Right renal cortex interstitium (tissue), 3 donors: ENCODE results near the gene ITPK1. TPM values are rescaled to one million over a fixed set of nuclear protein-coding genes. Genes with fewer than 3 reads are reported as not detected.

Experiments
- DNase-seq, 3 donors: peaks; one replicate each; pipeline ENCODE4 v3.0.0-alpha.2; 2013; ENCODE audit warnings: low read depth in 3 of 3, low spot score in 2 of 3
- polyA plus RNA-seq, 3 donors: library from polyadenylated mRNA; unstranded; fragments of 120-200 nt; gene quantifications; one replicate each; pipeline ENCODE4 v1.2.1, GENCODE V29; 2013; ENCODE audit not compliant: insufficient read length in 3 of 3

The ITPK1 gene
- polyA plus RNA-seq, 3 donors: 28.5 to 33.7 (median 29.7) TPM

GRCh38 chr14:93014058-93015023 lies 101.4 kb downstream of the ITPK1 start:
- no peak for DNase-seq

GRCh38 chr14:93012951-93013719 lies 102.6 kb downstream of the ITPK1 start:
- no peak for DNase-seq

- no peak for DNase-seq
Measured at GRCh38 chr14:93012506-93012905, 103.2 kb downstream of the ITPK1 start.

GRCh38 chr14:93011650-93012325 lies 103.9 kb downstream of the ITPK1 start:
- DNase-seq: no peak

GRCh38 chr14:93011141-93011529 lies 104.6 kb downstream of the ITPK1 start:
- DNase-seq: no peak

GRCh38 chr14:93010522-93011140 lies 105.1 kb downstream of the ITPK1 start:
- no peak for DNase-seq

- DNase-seq: no peak
Measured at GRCh38 chr14:93010130-93010499, 105.6 kb downstream of the ITPK1 start.

- DNase-seq: no peak
Measured at GRCh38 chr14:93009471-93010129, 106.1 kb downstream of the ITPK1 start.

GRCh38 chr14:93008381-93008780 lies 107.3 kb downstream of the ITPK1 start:
- no peak for DNase-seq

GRCh38 chr14:93007225-93007997 lies 108.3 kb downstream of the ITPK1 start:
- DNase-seq: no peak

- DNase-seq: no peak
Measured at GRCh38 chr14:93006567-93007051, 109.1 kb downstream of the ITPK1 start.

GRCh38 chr14:93005838-93006237 lies 109.9 kb downstream of the ITPK1 start:
- no peak for DNase-seq

GRCh38 chr14:93005135-93005813 lies 110.5 kb downstream of the ITPK1 start:
- no peak for DNase-seq

- no peak for DNase-seq
Measured at GRCh38 chr14:93004699-93005082, 111.0 kb downstream of the ITPK1 start.

- DNase-seq: no peak
Measured at GRCh38 chr14:93003945-93004698, 111.6 kb downstream of the ITPK1 start.

GRCh38 chr14:93002851-93003298 lies 112.8 kb downstream of the ITPK1 start:
- no peak for DNase-seq

GRCh38 chr14:93002049-93002448 lies 113.7 kb downstream of the ITPK1 start:
- DNase-seq: no peak

GRCh38 chr14:92998946-92999345 lies 116.8 kb downstream of the ITPK1 start:
- DNase-seq: no peak
